Bone marrow (tissue), 2 donors: ENCODE data around the gene LRRC8B.

Experiments used
- DNase-seq, 2 donors: peaks; one replicate each; lab custom pipeline; 2025; lab: John Stamatoyannopoulos, UW

Gene LRRC8B

GRCh38 chr1:89633800-89634625 lies 109.4 kb downstream of the LRRC8B start:
- peak in 1 of 2 donors; percentile 24 for DNase-seq

- peak in 1 of 2 donors; percentile 63 for DNase-seq
These were observed 111.5 kb downstream of the LRRC8B start for GRCh38 chr1:89635825-89636815.

- no peak for DNase-seq
These were observed 112.9 kb downstream of the LRRC8B start for GRCh38 chr1:89637496-89637895.

- no peak for DNase-seq
These were observed 115.8 kb downstream of the LRRC8B start for GRCh38 chr1:89640440-89640839.

GRCh38 chr1:89641781-89642180 lies 117.2 kb downstream of the LRRC8B start:
- DNase-seq = no peak

- no peak for DNase-seq
These were observed 118.9 kb downstream of the LRRC8B start for GRCh38 chr1:89643577-89643976.

GRCh38 chr1:89644119-89644814 lies 119.6 kb downstream of the LRRC8B start:
- DNase-seq = no peak

GRCh38 chr1:89646259-89646658 lies 121.6 kb downstream of the LRRC8B start:
- no peak for DNase-seq
